ENCODE measurements around the gene MED27.
A peak's percentile ranks its signal among the peaks of the same experiment; 100 is the strongest.
"Not testable (repeated sequence)": the region's sequence is repeated elsewhere in the genome, so short reads cannot be mapped to it uniquely, and the experiment has no call there.

The MED27 gene

DNA sequence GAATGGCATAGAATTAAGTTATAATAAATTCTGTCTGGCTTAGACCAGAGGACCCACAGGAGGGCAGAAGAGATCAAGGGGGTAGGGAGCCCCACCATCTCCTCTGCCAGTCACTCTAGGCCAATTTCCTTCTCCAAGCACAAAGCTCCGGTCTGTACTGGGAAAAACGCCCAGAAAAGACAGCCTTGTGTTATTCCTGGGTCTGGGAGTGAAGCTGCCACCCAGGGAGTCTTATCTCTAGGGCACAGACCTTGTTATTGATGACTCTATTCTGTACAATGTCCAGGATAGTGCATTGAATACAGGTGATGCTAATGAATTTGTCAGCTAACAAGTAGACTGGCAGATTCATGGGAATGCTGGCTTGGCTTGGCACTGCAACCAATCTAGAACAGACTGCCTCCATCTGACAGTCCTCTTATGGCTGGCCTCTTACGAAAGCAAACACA lies 60.7 kb downstream of the MED27 start:
- no peak for DNase-seq (ENCODE audit: low read depth)

DNA sequence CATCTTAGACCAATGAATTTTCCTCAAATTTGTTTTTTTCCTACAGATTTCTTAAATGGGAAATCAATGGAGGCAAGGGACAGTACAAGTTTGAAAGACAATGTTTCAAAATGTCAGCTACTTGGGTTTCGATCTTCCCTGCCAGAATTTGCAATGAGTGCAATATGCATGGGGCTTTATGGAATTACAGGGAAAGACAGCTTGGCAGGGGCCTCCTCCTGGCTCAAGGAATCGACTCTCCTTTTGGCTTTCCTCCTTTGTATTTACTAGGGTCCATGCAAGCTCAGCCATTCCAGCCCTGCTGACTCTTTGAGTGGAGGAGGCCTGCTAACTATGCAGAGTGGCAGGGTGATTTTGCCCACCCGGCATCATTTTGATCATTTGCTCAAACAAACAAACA lies 63.2 kb downstream of the MED27 start:
- DNase-seq (ENCODE audit: low read depth), result no peak

GRCh38 chr9:132015866-132016265 lies 63.8 kb downstream of the MED27 start:
- DNase-seq (ENCODE audit: low read depth), result no peak

DNA sequence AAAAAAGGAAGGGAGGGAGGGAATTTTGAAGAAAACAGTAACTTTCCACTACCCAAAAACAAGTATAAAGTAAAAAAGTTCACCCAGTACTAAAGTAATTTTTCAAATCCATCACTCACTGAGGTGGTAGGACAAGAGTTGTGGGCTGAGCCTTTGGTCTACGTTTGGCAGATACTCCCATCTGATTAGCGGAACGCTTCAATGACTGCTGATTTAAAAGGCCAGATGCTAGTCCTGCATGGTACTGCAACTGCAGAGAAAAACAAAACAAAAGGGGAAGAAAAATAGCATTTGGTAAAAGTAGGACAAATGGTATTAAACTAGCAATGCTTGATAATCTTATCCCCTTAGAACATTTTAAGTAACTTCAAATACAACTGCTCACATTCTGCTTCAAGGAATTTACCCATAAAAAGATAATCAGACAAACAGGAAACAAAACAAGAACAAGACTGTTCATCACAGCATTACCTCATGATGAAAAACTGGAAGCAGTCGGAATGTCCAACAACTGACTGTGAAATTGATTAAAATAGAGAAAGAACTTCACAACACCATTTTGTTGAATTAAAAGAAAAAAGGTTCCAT lies 65.4 kb downstream of the MED27 start:
- no peak for DNase-seq (ENCODE audit: low read depth)

- no peak for DNase-seq (ENCODE audit: low read depth)
Measured at GRCh38 chr9:132012704-132013357, 66.8 kb downstream of the MED27 start.

DNA sequence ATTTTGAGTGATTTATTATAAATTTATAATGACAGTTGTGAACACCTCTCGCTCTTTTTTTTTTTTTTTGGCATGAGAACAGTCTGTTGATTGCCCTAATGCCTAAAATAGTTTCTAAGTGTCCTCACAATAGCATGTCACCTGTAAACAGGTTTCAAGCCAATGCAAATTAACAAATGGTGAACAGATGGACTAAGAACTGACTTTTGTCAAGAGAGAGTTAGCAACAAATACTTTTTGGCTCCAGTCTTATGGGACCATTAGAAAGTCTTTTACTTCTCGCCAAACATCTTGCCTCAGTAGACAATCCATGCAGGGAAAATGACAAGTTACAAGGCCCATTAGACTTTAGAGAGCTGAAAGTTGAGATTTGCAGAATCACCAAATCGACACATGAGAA lies 67.8 kb downstream of the MED27 start:
- no peak for DNase-seq (ENCODE audit: low read depth)

- no peak for DNase-seq (ENCODE audit: low read depth)
Measured at GRCh38 chr9:132011309-132011708, 68.4 kb downstream of the MED27 start.

DNA sequence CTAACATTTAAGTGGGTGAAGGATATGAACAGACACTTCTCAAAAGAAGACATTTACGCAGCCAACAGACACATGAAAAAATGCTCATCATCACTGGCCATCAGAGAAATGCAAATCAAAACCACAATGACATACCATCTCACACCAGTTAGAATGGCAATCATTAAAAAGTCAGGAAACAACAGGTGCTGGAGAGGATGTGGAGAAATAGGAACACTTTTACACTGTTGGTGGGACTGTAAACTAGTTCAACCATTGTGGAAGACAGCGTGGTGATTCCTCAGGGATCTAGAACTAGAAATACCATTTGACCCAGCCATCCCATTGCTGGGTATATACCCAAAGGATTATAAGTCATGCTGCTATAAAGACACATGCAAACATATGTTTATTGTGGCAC lies 69.5 kb downstream of the MED27 start:
- not testable (repeated sequence) for DNase-seq (ENCODE audit: low read depth)

- peak; percentile 68 for DNase-seq (ENCODE audit: low read depth)
Measured at GRCh38 chr9:132008855-132009812, 70.5 kb downstream of the MED27 start.

GRCh38 chr9:132008184-132008803 lies 71.4 kb downstream of the MED27 start:
- DNase-seq (ENCODE audit: low read depth), result peak; percentile 95

GRCh38 chr9:132007371-132008025 lies 72.2 kb downstream of the MED27 start:
- DNase-seq (ENCODE audit: low read depth), result no peak

GRCh38 chr9:132006677-132007370 lies 72.8 kb downstream of the MED27 start:
- no peak for DNase-seq (ENCODE audit: low read depth)

GRCh38 chr9:132005899-132006298 lies 73.8 kb downstream of the MED27 start:
- no peak for DNase-seq (ENCODE audit: low read depth)

- no peak for DNase-seq (ENCODE audit: low read depth)
Measured at GRCh38 chr9:132004323-132004722, 75.3 kb downstream of the MED27 start.

- DNase-seq (ENCODE audit: low read depth), result no peak
Measured at GRCh38 chr9:132003896-132004295, 75.8 kb downstream of the MED27 start.

DNA sequence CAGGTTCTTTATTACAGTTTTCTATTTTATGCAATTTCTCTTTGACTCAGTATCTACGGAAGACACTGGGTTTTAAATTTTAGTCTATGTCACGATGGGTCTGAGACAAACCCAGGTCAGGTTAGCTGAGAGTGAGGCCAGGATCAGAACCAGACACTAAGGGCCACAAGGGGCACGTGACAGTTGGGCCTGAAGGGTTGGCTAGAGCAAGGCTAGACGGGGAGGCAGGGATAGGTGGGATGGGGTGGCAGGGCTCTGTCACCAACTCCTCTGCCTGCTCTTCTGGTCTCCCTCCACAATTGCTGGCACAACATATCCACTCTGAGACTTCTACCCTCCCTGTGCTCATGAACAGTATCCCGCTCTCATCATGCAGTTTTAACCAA lies 76.4 kb downstream of the MED27 start:
- DNase-seq (ENCODE audit: low read depth), result no peak

DNA sequence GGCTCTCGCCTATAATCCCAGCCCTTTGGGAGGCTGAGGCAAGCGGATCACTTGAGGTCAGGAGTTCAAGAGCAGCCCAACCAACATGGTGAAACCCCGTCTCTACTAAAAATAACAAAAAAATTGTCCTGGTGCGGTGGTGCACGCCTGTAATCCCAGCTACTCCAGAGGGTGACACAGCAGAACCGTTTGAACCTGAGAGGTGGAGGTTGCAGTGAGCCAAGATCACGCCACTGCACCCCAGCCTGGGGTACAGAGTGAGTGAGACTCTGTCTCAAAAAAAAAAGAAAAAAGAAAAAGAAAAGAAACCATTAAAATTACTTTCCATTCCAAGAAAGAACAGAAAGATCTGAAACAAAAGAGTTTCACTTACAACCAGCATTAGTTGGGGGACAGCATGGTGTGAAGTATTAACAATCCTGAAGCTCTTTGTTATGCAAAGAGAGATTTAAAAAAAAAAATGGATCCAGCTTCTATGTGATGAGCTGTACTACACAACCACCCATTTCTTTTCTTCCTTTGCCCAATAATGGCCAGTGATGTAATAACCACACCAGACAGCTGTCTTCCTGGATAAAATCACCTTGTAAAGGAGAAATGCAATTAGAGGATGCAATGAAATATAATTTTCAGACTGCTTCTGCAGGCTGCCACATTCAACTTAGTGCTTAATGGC lies 76.9 kb downstream of the MED27 start:
- peak; percentile 34 for DNase-seq (ENCODE audit: low read depth)

DNA sequence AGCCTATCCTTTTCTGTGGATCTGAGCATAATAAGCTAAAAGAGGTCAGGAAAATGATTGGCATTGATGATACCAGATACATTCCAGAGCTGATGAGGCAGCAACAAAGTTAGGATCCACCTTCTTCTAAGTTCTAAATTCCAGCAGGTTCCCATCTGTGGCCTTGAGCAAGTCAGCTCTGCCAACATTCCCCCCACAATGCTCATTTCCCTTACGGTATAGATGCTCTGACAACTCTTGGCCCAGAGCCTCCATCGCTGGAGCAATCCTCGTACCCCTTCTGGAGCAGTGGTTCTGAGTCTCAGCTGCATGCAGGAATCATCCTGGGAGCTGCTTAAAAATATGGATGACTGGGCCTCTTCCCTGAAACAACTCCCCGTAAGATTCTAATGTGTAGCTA lies 78.1 kb downstream of the MED27 start:
- peak; percentile 49 for DNase-seq (ENCODE audit: low read depth)

GRCh38 chr9:132000659-132001058 lies 79.0 kb downstream of the MED27 start:
- peak; percentile 10 for DNase-seq (ENCODE audit: low read depth)

DNA sequence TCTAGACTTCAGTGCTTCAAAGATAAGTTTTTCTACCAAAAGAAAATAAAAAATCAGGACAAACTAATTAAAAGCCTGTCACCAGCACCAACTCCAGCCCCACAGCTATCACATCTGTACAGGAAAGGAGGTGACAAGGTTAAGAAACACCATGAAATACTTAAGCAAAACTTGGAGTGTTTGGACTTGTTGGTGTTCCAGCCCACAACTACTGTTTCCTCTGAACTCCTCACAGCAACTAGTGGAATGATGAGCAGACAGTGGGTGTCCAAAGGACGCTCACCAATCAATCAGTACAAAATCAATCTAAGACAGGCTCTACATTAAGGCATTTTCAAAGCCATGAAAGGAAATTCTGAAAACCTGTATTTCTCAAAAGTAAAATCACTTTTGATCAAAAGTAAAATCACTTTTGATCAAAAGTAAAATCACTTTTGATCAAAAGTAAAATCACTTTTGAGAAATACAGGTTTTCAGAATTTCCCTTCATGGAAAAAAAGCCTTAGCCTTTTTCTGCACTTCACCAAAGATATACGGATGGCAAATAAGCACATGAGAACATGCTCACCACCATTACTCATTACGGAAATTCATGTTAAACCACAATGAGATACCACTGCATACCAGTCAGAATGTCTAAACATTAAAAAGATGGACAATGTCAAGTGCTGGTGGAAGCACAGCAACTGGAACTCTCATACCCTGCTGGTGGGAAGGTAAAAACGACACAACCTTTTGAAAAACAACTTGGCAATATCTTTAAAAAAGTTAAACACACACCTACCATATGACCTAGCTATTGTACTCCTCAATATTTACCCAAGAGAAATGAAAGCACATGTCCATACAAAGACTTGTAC lies 79.7 kb downstream of the MED27 start:
- peak; percentile 96 for DNase-seq (ENCODE audit: low read depth)

All from ELR (cell line).